ENCODE data around the gene SOCS2.

GRCh38 chr12:93593843-93594242 is 21.4 kb downstream of the SOCS2 start:
- TF ChIP-seq POLR2AphosphoS5 (IDR thresholded peaks at IDR 0.05; ENCODE audit: low read depth, low read length) (no peak), POLR2A (IDR thresholded peaks at IDR 0.05; ENCODE audit: low read depth, low read length) (no peak)

All from GM12892 (cell line).